ENCODE measurements around the gene MON1A. TPM values are rescaled to one million over a fixed set of nuclear protein-coding genes. Genes with fewer than 3 reads are reported as not detected.

MON1A gene
- total RNA-seq, 1 donor from 2014 or later: 12.4 TPM

DNA sequence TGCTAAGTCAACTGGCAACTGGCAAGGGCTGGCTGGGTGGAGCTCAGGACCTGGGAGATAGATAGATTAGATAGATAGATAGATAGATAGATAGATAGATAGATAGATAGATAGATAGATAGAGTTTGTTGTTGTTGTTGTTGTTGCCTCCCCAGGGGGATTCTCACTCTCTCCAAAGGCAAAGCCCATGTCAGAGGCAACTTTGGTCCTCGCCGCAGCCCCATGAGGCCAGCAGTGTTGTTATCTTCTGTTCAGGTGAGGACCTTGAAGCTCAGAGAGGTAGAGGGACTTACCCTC is 18.5 kb downstream of the MON1A start:
- FAIRE-seq: no peak
- Mint-ChIP-seq H3K27ac (ENCODE audit: unreplicated experiment) (no peak overlapping the region), H3K4me3 (ENCODE audit: unreplicated experiment) (no peak overlapping the region)

GRCh38 chr3:49910409-49911123 is 19.0 kb downstream of the MON1A start:
- H3K4me1 ChIP-seq (ENCODE audit: insufficient read depth, low read length): peaks cover 6% of the 10 kb centered on the region
- H3K36me3 ChIP-seq (ENCODE audit: insufficient read depth, low read length): peaks cover 2% of the 10 kb centered on the region
- H3K4me1 Mint-ChIP-seq (ENCODE audit: low read depth, unreplicated experiment): peaks cover 6% of the 10 kb centered on the region
- H3K9ac ChIP-seq (ENCODE audit: low read length): no peak overlapping the region
- FAIRE-seq (no peak), DNase-seq (ENCODE audit: low read depth) (no peak)
- no peak overlapping the region for H3K27ac Mint-ChIP-seq (ENCODE audit: unreplicated experiment)
- no peaks in the 10 kb centered on the region for H3K79me2 ChIP-seq (ENCODE audit: insufficient read depth, low read length)
- peaks cover 3% of the 10 kb centered on the region for H4K20me1 ChIP-seq (ENCODE audit: insufficient read depth, low read length)
- H3K4me3 ChIP-seq (ENCODE audit: insufficient read depth, low read depth, low read length): no peak overlapping the region
- no peak overlapping the region for H2AFZ ChIP-seq (ENCODE audit: low read depth, low read length)
- H3K4me2 ChIP-seq (ENCODE audit: low read length): no peak overlapping the region
- H3K27ac ChIP-seq (ENCODE audit: low read depth, low read length): no peak overlapping the region
- peaks cover 2% of the 10 kb centered on the region for H3K9me3 Mint-ChIP-seq (ENCODE audit: unreplicated experiment)
- peaks cover 30% of the 10 kb centered on the region for H3K27me3 Mint-ChIP-seq (ENCODE audit: low read depth, unreplicated experiment)
- no peaks in the 10 kb centered on the region for H3K9me3 ChIP-seq (ENCODE audit: insufficient read depth, low read depth, low read length)
- peaks cover 25% of the 10 kb centered on the region for H3K36me3 Mint-ChIP-seq (ENCODE audit: low read depth, unreplicated experiment)
- H3K4me3 Mint-ChIP-seq (ENCODE audit: unreplicated experiment): no peak overlapping the region
- no peak for TF ChIP-seq EZH2 (IDR thresholded peaks at IDR 0.05; ENCODE audit: insufficient read depth, low read length)
- no peak for TF ChIP-seq CTCF (IDR thresholded peaks at IDR 0.05; ENCODE audit: insufficient read depth, low read depth, low read length)
- H3K27me3 ChIP-seq (ENCODE audit: insufficient read depth, low read length): no peaks in the 10 kb centered on the region

More for the DNA sequence above, 18.5 kb downstream of the MON1A start:
- Histone ChIP-seq H3K4me2 (ENCODE audit: low read length) (no peak overlapping the region), H3K4me3 (ENCODE audit: insufficient read depth, low read depth, low read length) (no peak overlapping the region), H3K79me2 (ENCODE audit: insufficient read depth, low read length) (peaks cover 4% of the 10 kb centered on the region), H3K4me1 (ENCODE audit: insufficient read depth, low read length) (peaks cover 2% of the 10 kb centered on the region), H4K20me1 (ENCODE audit: insufficient read depth, low read length) (peaks cover 8% of the 10 kb centered on the region), H3K27ac (ENCODE audit: low read depth, low read length) (no peak overlapping the region), H3K9ac (ENCODE audit: low read length) (no peak overlapping the region), H3K36me3 (ENCODE audit: insufficient read depth, low read length) (peaks cover 2% of the 10 kb centered on the region), H2AFZ (ENCODE audit: low read depth, low read length) (no peak overlapping the region), H3K27me3 (ENCODE audit: insufficient read depth, low read length) (no peaks in the 10 kb centered on the region), H3K9me3 (ENCODE audit: insufficient read depth, low read depth, low read length) (no peaks in the 10 kb centered on the region)
- Mint-ChIP-seq H3K4me1 (ENCODE audit: low read depth, unreplicated experiment) (peaks cover 1% of the 10 kb centered on the region), H3K36me3 (ENCODE audit: low read depth, unreplicated experiment) (peaks cover 25% of the 10 kb centered on the region), H3K27me3 (ENCODE audit: low read depth, unreplicated experiment) (peaks cover 31% of the 10 kb centered on the region), H3K9me3 (ENCODE audit: unreplicated experiment) (peaks cover 2% of the 10 kb centered on the region)
- no peak for DNase-seq (ENCODE audit: low read depth)
- no peak for TF ChIP-seq EZH2 (IDR thresholded peaks at IDR 0.05; ENCODE audit: insufficient read depth, low read length)
- TF ChIP-seq CTCF (IDR thresholded peaks at IDR 0.05; ENCODE audit: insufficient read depth, low read depth, low read length): no peak
